ENCODE data around the gene ASAH2. TPM values are rescaled to one million over a fixed set of nuclear protein-coding genes. Genes with fewer than 3 reads are reported as not detected.

The ASAH2 gene
- total and polyA plus RNA-seq, 2 of the 8 experiments (the other 6 are each of a cell fraction or from before 2014, with no cell fraction given) = 1.2 to 3.1 TPM

GRCh38 chr10:50232261-50232639 lies 19.1 kb downstream of the ASAH2 start:
- no peaks in the 10 kb centered on the region for H3K36me3 ChIP-seq (ENCODE audit: control insufficient read depth in 2 of 4, insufficient read depth in 4 of 4, low read length in 3 of 4)
- H3K79me1 ChIP-seq (ENCODE audit: low read depth, low read length) = no peaks in the 10 kb centered on the region
- DNase-seq (ENCODE audit: low read depth in 1 of 2, low spot score in 2 of 2) (no peak), FAIRE-seq (no peak)
- H2BK20ac ChIP-seq (ENCODE audit: low read length) = no peak overlapping the region
- no peak overlapping the region for H2BK12ac ChIP-seq (ENCODE audit: low read depth, low read length)
- H3K56ac ChIP-seq (replicated peaks; ENCODE audit: insufficient read length, low read depth, low read length) = no peak overlapping the region
- H3K4me3 ChIP-seq (ENCODE audit: extremely low read depth in 1 of 4, insufficient read depth in 2 of 4, low read depth in 3 of 4, low read length in 4 of 4) = no peak overlapping the region
- no peak overlapping the region for H4K8ac ChIP-seq (ENCODE audit: extremely low read depth, insufficient read depth, low read length)
- H3K23me2 ChIP-seq (ENCODE audit: low read depth, low read length) = no peaks in the 10 kb centered on the region; the same call in 1 of the 2 replicates
- H2AFZ ChIP-seq (ENCODE audit: low read length) = no peak overlapping the region
- no peak overlapping the region for H2BK120ac ChIP-seq (replicated peaks; ENCODE audit: low read depth, low read length)
- no peak overlapping the region for H3K18ac ChIP-seq (ENCODE audit: extremely low read depth, low read length)
- H3K4ac ChIP-seq (replicated peaks; ENCODE audit: insufficient read length, low read depth, low read length) = no peak overlapping the region
- no peak overlapping the region for H3K9ac ChIP-seq (replicated peaks in 1 of 4; ENCODE audit: extremely low read depth in 1 of 4, low read depth in 3 of 4, low read length in 3 of 4)
- H2BK5ac ChIP-seq (ENCODE audit: low read depth, low read length) = no peak overlapping the region
- no peak overlapping the region for H3K4me2 ChIP-seq (ENCODE audit: insufficient read depth in 1 of 2, low read depth in 2 of 2, low read length in 2 of 2)
- CTCF ChIA-PET (ENCODE audit: partially characterized antibody) = interaction anchor here (1.0 to 3.2 kb wide), 2 partner anchors 43 kb away, joined by 3 to 9 read pairs; no protein-coding TSS in a partner anchor
- H3K27ac ChIP-seq (ENCODE audit: low read depth, low read length) = no peak overlapping the region
- no peaks in the 10 kb centered on the region for H4K20me1 ChIP-seq (replicated peaks in 1 of 2; ENCODE audit: control insufficient read depth in 1 of 2, insufficient read depth in 2 of 2, low read length in 2 of 2)
- no peaks in the 10 kb centered on the region for H3K9me3 ChIP-seq (ENCODE audit: insufficient read depth in 2 of 2, low read depth in 1 of 2, low read length in 1 of 2)
- H3K27me3 ChIP-seq (replicated peaks in 1 of 4; ENCODE audit: control insufficient read depth in 3 of 4, extremely low read depth in 1 of 4, insufficient read depth in 3 of 4, low read length in 3 of 4) = no peaks in the 10 kb centered on the region
- POLR2A ChIA-PET (ENCODE audit: partially characterized antibody) = no interaction called here
- no peak overlapping the region for H4K5ac ChIP-seq (ENCODE audit: insufficient read length, low read depth, low read length)
- no peak overlapping the region for H4K91ac ChIP-seq (replicated peaks; ENCODE audit: insufficient read length, low read length)
- no peak overlapping the region for H3K23ac ChIP-seq (ENCODE audit: insufficient read length)
- no peak overlapping the region for H2AK5ac ChIP-seq (ENCODE audit: low read depth, low read length)
- H3K4me1 ChIP-seq (replicated peaks in 1 of 4; ENCODE audit: control insufficient read depth in 3 of 4, insufficient read depth in 4 of 4, low read length in 3 of 4) = no peaks in the 10 kb centered on the region
- H3K79me2 ChIP-seq (ENCODE audit: control insufficient read depth in 1 of 2, insufficient read depth in 2 of 2, low read length in 2 of 2) = no peaks in the 10 kb centered on the region
- no peak overlapping the region for H2BK15ac ChIP-seq (ENCODE audit: low read length)
- no peak overlapping the region for H3K14ac ChIP-seq (ENCODE audit: insufficient read length)
- TF ChIP-seq SUZ12 (IDR thresholded peaks at IDR 0.05; ENCODE audit: low read length) = no peak
- no peak for TF ChIP-seq MAFK (IDR thresholded peaks at IDR 0.05; ENCODE audit: low read depth, low read length)
- TF ChIP-seq ASH2L (IDR thresholded peaks at IDR 0.05; ENCODE audit: low read length) = no peak
- no peak for TF ChIP-seq FOSL1 (IDR thresholded peaks at IDR 0.05; ENCODE audit: insufficient read depth, low read depth, low read length)
- TF ChIP-seq, protein P1, sequence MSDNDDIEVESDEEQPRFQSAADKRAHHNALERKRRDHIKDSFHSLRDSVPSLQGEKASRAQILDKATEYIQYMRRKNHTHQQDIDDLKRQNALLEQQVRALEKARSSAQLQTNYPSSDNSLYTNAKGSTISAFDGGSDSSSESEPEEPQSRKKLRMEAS (IDR thresholded peaks at IDR 0.05) = no peak
- no peak for TF ChIP-seq SRF (IDR thresholded peaks at IDR 0.05; ENCODE audit: low read depth, low read length)
